Measurements from ENCODE around the gene YY1.

Gene YY1

GRCh38 chr14:100330388-100330931 is 91.5 kb downstream of the YY1 start:
- H3K9ac ChIP-seq (ENCODE audit: insufficient read length), result no peak overlapping the region
- no peak overlapping the region for H3K4me3 ChIP-seq
- H3K9me3 ChIP-seq (ENCODE audit: low read depth, low read length), result no peaks in the 10 kb centered on the region
- no peak for TF ChIP-seq FOXP2 (optimal IDR thresholded peaks at IDR 0.05; ENCODE audit: control extremely low read depth, extremely low read length, insufficient read depth)
- TF ChIP-seq POLR2AphosphoS5 (IDR thresholded peaks at IDR 0.05; ENCODE audit: borderline replicate concordance, low read depth, low read length), result no peak
- no peak for TF ChIP-seq EZH2 (IDR thresholded peaks at IDR 0.05)
- H3K36me3 ChIP-seq (ENCODE audit: insufficient read depth, low read length), result no peaks in the 10 kb centered on the region
- H3K27ac ChIP-seq, result no peak overlapping the region
- no peak for DNase-seq (ENCODE audit: low read depth, low spot score)

DNA sequence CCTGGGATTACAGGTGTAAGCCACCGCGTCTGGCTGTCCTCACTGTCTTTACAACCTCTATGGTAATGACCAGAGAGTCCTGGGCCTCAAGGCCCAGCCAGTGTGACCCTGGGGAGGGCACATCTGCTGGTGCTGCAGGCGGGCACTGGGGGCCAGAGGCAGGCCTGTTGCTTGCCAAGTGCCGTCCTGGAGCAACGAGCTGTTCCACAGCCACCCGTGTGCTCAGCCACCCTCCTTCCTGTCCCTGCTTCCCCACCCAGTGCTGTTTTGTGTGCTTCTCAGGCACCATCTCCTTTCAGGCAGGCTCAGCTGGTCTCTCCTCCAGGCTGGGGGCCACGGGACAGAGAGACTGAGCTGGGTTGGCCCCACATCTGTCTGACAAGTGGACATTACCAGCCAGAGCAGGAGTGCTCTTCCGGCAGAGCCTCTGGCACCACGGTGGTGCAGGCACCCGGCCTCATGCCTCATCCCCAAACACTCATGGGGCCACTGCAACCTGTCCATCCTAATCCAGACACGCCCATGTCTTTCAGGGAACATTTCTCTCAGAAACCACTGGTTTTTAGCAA is 93.2 kb downstream of the YY1 start:
- no peak overlapping the region for H3K4me3 ChIP-seq
- H3K36me3 ChIP-seq (ENCODE audit: insufficient read depth, low read length), result no peaks in the 10 kb centered on the region; the same call in 1 of the 2 replicates
- TF ChIP-seq FOXP2 (optimal IDR thresholded peaks at IDR 0.05; ENCODE audit: control extremely low read depth, extremely low read length, insufficient read depth), result no peak
- no peak for TF ChIP-seq EZH2 (IDR thresholded peaks at IDR 0.05)
- no peak for TF ChIP-seq POLR2AphosphoS5 (IDR thresholded peaks at IDR 0.05; ENCODE audit: borderline replicate concordance, low read depth, low read length)
- no peak overlapping the region for H3K27ac ChIP-seq
- no peak for DNase-seq (ENCODE audit: low read depth, low spot score)
- no peaks in the 10 kb centered on the region for H3K9me3 ChIP-seq (ENCODE audit: low read depth, low read length)
- no peak overlapping the region for H3K9ac ChIP-seq (ENCODE audit: insufficient read length)

Data from SK-N-MC (cell line).